Fibroblast of mammary gland (primary cell): ENCODE data around the gene WLS.

Experiments used
- DNase-seq: peaks from one replicate; pipeline ENCODE4 v3.0.0-alpha.2; 2010; ENCODE audit warnings: low read depth
- H3K4me3 ChIP-seq: 2 replicates; pipeline ENCODE4 v1.5.1; 2011; ENCODE audit warnings: low read depth, mild to moderate bottlenecking, low read length, moderate library complexity; ENCODE audit not compliant: control insufficient read depth
- TF ChIP-seq, protein P1 (sequence below): conservative IDR thresholded peaks from 2 replicates; pipeline ENCODE4 v1.5.1; 2011; ENCODE audit warnings: low read depth, low read length, inconsistent platforms; ENCODE audit not compliant: control insufficient read depth, insufficient read depth

Gene WLS

DNA sequence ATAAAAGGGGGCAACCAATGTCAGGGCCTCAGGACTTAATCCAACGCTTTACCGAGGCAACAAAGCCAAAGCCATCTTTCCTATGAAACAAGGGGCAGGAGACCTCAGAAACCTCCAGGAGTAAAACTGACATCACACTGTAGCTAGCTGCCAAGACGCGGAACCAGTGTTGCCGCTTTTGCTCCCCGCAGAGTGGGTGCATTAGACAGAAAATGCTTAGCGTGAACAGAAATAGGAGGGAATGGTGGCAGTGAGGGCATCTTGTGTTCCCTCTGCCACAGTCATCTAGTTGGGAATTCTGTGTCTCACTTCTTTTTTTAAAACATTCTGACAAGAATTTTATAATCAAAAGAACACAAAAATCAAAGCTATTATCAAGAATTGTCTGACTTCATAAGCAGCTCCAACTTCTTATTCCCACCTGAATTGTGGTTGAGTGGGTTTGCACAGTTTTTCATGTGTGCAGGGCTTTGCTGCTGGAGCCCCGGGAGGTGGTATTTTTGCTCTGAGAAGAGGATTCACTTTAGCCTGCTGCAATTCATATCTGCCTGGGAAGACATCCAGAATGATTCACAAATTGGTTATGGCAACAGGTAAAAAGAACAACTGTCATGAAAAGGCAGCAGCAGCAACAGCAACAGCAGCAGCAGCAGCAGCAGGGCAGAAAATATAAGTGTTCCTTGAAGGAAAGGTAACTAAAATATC is 99.7 kb downstream of the WLS start:
- H3K4me3 ChIP-seq: no peak overlapping the region
- TF ChIP-seq, protein P1, sequence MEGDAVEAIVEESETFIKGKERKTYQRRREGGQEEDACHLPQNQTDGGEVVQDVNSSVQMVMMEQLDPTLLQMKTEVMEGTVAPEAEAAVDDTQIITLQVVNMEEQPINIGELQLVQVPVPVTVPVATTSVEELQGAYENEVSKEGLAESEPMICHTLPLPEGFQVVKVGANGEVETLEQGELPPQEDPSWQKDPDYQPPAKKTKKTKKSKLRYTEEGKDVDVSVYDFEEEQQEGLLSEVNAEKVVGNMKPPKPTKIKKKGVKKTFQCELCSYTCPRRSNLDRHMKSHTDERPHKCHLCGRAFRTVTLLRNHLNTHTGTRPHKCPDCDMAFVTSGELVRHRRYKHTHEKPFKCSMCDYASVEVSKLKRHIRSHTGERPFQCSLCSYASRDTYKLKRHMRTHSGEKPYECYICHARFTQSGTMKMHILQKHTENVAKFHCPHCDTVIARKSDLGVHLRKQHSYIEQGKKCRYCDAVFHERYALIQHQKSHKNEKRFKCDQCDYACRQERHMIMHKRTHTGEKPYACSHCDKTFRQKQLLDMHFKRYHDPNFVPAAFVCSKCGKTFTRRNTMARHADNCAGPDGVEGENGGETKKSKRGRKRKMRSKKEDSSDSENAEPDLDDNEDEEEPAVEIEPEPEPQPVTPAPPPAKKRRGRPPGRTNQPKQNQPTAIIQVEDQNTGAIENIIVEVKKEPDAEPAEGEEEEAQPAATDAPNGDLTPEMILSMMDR: no peak
- DNase-seq: peak; percentile 47

DNA sequence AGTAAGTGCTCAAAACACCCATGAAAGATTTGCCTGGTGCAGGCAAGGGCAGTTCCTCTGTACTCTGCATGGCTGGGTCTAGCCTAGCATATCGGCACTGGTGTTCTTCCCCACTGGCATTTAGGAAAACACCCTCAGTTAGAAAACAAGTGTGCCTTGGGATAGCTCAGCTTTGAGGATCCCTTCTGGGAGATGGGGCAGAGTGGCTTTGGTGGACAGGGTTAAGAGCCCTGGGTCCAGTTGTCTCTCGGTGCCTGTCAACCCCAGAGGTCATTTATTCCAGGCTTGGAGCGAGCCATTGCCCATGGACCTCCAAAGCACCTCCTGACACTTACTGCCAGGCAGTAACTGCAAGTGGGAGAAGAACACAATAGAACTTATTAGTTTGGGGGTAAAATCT is 101.1 kb downstream of the WLS start:
- TF ChIP-seq, protein P1: no peak
- H3K4me3 ChIP-seq: no peak overlapping the region
- no peak for DNase-seq

DNA sequence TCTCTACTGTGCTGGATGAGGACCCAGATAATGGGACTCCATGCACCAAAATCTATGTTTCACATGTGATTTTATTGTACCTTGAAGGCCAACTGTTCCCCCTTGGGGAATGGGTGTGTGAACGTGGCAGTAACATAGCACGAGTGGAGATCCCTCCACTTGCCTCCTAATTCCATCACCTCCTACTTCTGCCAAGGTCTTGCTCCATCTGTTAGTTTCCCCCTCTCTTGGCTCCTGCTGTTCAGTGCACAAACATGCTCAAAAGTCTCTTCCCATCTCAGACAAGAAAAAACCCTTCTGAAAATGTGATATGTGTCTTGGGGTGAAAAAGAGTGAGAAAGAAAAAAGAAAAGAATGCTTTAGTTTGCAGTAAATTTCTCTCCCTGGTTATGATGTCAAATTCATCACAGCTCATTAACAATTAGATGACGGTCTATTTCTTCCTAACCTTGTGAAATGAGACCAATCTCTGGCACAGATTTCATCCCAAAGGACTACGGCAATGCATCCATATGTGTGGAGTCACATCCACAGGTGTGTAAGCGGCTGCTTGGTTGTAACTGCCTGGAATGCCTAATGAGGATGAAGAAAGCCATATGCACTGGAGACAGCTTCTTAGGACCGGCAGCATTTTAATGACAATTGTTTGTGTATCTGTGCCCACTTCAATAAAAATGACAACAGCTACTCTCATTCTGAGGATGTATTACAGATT is 102.6 kb downstream of the WLS start:
- no peak overlapping the region for H3K4me3 ChIP-seq
- TF ChIP-seq, protein P1: no peak
- DNase-seq: no peak

DNA sequence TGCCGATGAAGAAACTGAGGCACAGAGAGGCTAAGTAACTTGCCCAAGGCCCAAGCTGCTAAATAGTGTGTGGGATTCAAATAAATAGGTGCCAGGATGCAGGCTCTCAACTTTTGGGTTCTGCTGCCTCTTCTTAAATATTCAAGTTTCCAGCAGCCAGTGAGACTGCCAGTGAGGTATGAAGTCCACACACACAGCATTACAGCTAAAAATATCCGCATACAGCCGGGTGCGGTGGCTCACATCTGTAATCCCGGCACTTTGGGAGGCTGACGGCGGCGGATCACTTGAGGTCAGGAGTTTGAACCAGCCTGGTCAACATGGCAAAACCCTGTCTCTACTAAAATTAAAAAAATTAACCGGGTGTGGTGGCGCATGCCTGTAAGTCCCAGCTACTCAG is 103.5 kb downstream of the WLS start:
- no peak overlapping the region for H3K4me3 ChIP-seq
- no peak for DNase-seq
- TF ChIP-seq, protein P1: no peak

DNA sequence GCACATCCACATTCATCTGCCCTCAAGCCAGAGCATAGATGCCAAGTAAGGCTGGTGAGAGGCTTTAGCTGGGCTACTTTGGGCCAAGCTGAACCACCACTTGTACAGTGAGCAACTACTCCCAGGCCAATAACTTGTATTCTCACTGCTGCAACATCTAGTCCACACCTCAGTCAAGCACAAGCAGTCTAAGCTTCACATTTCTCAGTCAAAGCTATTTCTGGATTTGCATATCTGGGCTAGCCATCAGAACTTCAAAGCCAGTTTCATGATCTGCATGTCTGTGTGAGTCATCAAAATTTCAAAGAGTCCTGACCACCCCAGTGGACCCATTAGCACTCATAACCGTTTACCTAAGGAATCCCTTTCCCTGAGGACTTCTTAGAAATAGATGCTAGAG is 104.2 kb downstream of the WLS start:
- H3K4me3 ChIP-seq: no peak overlapping the region
- TF ChIP-seq, protein P1: no peak
- DNase-seq: peak; percentile 37

DNA sequence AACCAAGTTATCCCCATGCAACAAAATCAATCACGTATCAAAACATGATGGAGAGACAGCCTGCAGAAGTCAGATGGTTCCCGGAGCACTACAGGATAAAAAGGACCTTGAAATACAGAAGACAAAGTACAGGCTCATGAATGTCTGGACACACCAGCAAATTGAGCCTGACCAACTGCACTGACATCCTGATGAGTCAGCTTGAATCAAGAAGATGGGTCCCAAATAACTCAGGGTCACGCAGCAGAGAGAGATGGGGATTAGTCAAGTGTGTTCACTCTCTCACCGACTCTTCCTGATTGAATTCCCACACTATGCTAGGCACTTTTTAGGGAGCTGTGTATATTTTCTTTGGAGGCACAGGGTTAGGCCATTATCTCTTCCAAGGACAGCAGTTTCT is 110.8 kb downstream of the WLS start:
- peak; percentile 91 for DNase-seq
- no peak overlapping the region for H3K4me3 ChIP-seq
- TF ChIP-seq, protein P1: no peak
